ENCODE measurements around the gene LRP2BP. TPM values are rescaled to one million over a fixed set of nuclear protein-coding genes. Genes with fewer than 3 reads are reported as not detected.

Gene LRP2BP
- total RNA-seq, 3 donors from 2014 or later (not counting 1 experiment from before 2014, with no cell fraction given), result 1.7 to 2.4 (median 2.2) TPM

DNA sequence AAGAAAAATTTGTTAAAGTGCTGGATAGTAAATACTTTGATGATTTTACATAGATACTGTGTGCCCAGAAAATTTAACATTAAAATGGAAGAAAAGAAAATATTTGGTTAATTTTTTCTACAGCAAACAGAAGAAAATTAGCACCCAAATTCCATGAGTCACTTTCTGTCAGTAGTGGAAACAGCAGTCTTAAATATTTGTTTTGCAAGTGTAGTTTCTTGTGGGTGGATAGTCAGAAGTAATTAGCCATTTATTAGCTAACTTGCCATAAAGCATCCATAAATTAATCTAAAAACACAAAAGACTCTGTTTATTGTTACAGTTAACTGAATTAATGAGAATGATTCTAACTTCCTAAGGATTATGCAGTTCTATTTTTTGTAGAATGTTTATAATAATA is 39.7 kb upstream of the LRP2BP start:
- peaks cover 9 to 10% of the 10 kb centered on the region in 2 donors for H3K27me3 Mint-ChIP-seq (ENCODE audit: low read depth in 2 of 2)
- no peak overlapping the region for H3K27ac Mint-ChIP-seq
- no peak overlapping the region for H3K4me3 Mint-ChIP-seq
- Histone ChIP-seq H3K27me3 (ENCODE audit: control insufficient read depth, insufficient read depth, low read length) (peaks cover 5% of the 10 kb centered on the region), H3K4me3 (ENCODE audit: low read length) (no peak overlapping the region), H3K27ac (ENCODE audit: low read length) (no peak overlapping the region), H3K4me1 (ENCODE audit: control insufficient read depth, insufficient read depth, low read length) (no peaks in the 10 kb centered on the region), H3K36me3 (ENCODE audit: control insufficient read depth, insufficient read depth, low read length) (no peaks in the 10 kb centered on the region), H3K9me3 (ENCODE audit: control insufficient read depth, insufficient read depth, low read length) (no peaks in the 10 kb centered on the region)
- DNase-seq (no peak), ATAC-seq (no peak)
- H3K9me3 Mint-ChIP-seq, result no peaks in the 10 kb centered on the region
- intact Hi-C loops (cut with micrococcal nuclease), result no loop called here
- no peaks in the 10 kb centered on the region for H3K4me1 Mint-ChIP-seq
- H3K36me3 Mint-ChIP-seq, result no peaks in the 10 kb centered on the region
- TF ChIP-seq, protein P1, sequence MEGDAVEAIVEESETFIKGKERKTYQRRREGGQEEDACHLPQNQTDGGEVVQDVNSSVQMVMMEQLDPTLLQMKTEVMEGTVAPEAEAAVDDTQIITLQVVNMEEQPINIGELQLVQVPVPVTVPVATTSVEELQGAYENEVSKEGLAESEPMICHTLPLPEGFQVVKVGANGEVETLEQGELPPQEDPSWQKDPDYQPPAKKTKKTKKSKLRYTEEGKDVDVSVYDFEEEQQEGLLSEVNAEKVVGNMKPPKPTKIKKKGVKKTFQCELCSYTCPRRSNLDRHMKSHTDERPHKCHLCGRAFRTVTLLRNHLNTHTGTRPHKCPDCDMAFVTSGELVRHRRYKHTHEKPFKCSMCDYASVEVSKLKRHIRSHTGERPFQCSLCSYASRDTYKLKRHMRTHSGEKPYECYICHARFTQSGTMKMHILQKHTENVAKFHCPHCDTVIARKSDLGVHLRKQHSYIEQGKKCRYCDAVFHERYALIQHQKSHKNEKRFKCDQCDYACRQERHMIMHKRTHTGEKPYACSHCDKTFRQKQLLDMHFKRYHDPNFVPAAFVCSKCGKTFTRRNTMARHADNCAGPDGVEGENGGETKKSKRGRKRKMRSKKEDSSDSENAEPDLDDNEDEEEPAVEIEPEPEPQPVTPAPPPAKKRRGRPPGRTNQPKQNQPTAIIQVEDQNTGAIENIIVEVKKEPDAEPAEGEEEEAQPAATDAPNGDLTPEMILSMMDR (IDR thresholded peaks at IDR 0.05), result no peak

DNA sequence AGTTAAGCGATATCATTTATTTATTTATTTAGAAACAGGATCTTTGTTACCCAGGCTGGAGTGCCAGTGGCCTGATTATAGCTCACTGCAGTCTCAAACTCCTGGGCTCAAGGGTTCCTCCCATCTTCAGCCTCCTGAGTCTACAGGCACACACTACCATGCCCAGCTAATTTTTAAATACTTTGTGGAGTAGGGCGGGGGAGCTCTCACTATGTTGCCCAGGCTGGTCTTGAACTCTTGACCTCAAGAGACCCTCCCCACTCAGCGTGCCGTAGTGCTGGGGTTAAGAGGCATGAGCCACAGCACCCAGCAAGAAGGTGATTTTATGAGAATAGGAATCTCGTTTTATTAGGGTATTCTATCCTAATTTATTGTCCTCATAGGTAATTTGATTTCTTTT is 33.9 kb upstream of the LRP2BP start:
- H3K4me1 ChIP-seq (ENCODE audit: control insufficient read depth, insufficient read depth, low read length), result peaks cover 13% of the 10 kb centered on the region
- no peaks in the 10 kb centered on the region for H3K36me3 Mint-ChIP-seq
- H3K36me3 ChIP-seq (ENCODE audit: control insufficient read depth, insufficient read depth, low read length), result no peaks in the 10 kb centered on the region
- H3K4me3 ChIP-seq (ENCODE audit: low read length), result no peak overlapping the region
- intact Hi-C loops (cut with micrococcal nuclease), result loop anchor here (10.0 kb wide), 1 partner anchor 225 kb away; the partner anchor contains the start of genes CFAP97 and SNX25
- TF ChIP-seq, protein P1 (IDR thresholded peaks at IDR 0.05), result no peak
- 75% methylated on average over 2 of the region's 5 CpGs for WGBS (ENCODE audit: insufficient coverage)
- no peaks in the 10 kb centered on the region for H3K9me3 ChIP-seq (ENCODE audit: control insufficient read depth, insufficient read depth, low read length)
- H3K4me1 Mint-ChIP-seq, result peaks cover 9 to 13% of the 10 kb centered on the region in 2 donors
- no peaks in the 10 kb centered on the region for H3K9me3 Mint-ChIP-seq
- peaks cover 11 to 21% of the 10 kb centered on the region in 2 donors for H3K27me3 Mint-ChIP-seq (ENCODE audit: low read depth in 2 of 2)
- peaks cover 2% of the 10 kb centered on the region for H3K27me3 ChIP-seq (ENCODE audit: control insufficient read depth, insufficient read depth, low read length)
- no peak overlapping the region for H3K4me3 Mint-ChIP-seq
- H3K27ac ChIP-seq (ENCODE audit: low read length), result no peak overlapping the region
- DNase-seq (no peak), ATAC-seq (no peak)
- no peak overlapping the region for H3K27ac Mint-ChIP-seq

DNA sequence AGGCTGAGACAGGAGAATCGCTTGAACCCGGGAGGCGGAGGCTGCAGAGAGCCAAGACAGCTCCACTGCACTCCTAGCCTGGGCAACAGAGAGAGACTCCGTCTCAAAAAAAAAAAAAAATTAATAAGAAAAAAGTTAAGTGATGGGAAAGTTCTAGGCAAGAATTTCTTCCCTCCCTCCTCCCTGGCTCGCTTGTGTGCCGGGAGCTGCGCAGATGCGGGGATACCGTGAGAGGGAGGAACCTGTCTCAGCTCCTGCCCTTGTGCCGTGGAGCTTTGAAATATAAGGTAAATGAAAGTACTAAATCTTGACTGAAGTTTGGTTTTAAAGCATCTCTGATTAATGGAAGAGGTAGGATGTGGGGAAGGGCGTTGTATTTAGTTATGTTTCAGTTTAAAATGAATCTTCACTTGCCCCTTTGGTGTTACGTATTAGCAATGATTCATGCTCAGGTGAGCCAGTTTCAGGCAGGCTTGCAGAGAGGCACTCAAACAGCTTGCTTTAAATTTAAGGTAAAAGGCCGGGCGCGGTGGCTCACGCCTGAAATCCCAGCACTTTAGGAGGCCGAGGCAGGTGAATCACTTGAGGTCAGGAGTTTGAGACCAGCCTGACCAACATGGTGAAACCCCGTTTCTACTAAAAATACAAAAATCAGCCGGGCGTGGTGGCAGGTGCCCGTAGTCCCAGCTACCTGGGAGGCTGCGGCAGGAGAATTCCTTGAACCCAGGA is 31.4 kb upstream of the LRP2BP start:
- H3K27ac Mint-ChIP-seq, result peak overlapping the region; percentile 84 to 89
- TF ChIP-seq, protein P1 (IDR thresholded peaks at IDR 0.05), result no peak
- Histone ChIP-seq H3K4me3 (ENCODE audit: low read length) (no peak overlapping the region), H3K27me3 (ENCODE audit: control insufficient read depth, insufficient read depth, low read length) (peaks cover 2% of the 10 kb centered on the region), H3K9me3 (ENCODE audit: control insufficient read depth, insufficient read depth, low read length) (no peaks in the 10 kb centered on the region), H3K36me3 (ENCODE audit: control insufficient read depth, insufficient read depth, low read length) (no peaks in the 10 kb centered on the region), H3K4me1 (ENCODE audit: control insufficient read depth, insufficient read depth, low read length) (peaks cover 13% of the 10 kb centered on the region), H3K27ac (ENCODE audit: low read length) (no peak overlapping the region)
- DNase-seq (no peak), ATAC-seq (no peak)
- H3K36me3 Mint-ChIP-seq, result no peaks in the 10 kb centered on the region
- intact Hi-C loops (cut with micrococcal nuclease), result loop anchor here (10.0 kb wide), 1 partner anchor 222 kb away; the partner anchor contains the start of genes CFAP97 and SNX25
- peaks cover 6 to 21% of the 10 kb centered on the region in 2 donors for H3K27me3 Mint-ChIP-seq (ENCODE audit: low read depth in 2 of 2)
- 92% methylated on average over 20 of the region's 22 CpGs for WGBS (ENCODE audit: insufficient coverage)
- no peaks in the 10 kb centered on the region for H3K9me3 Mint-ChIP-seq
- peak overlapping the region; percentile 7 for H3K4me3 Mint-ChIP-seq
- H3K4me1 Mint-ChIP-seq, result peaks cover 9 to 25% of the 10 kb centered on the region in 2 donors

Measured in natural killer cell (primary cell).